H9 (cell line): ENCODE data around the gene PCDHGA3. TPM values are rescaled to one million over a fixed set of nuclear protein-coding genes. Genes with fewer than 3 reads are reported as not detected.
A peak's percentile ranks its signal among the peaks of the same experiment; 100 is the strongest.

Source experiments
- DNase-seq: peaks from one replicate; pipeline ENCODE4 v3.0.0-alpha.2; 2017
- H2AFZ ChIP-seq: one replicate; pipeline ENCODE4 v1.6.1; 2013; ENCODE audit warnings: mild to moderate bottlenecking, low read length, control low read depth, moderate library complexity
- H2AK5ac ChIP-seq: 2 replicates; pipeline ENCODE4 v1.6.1; 2013; ENCODE audit warnings: low read length, control low read depth, mixed read lengths; ENCODE audit not compliant: insufficient read length
- H2BK120ac ChIP-seq: one replicate; pipeline ENCODE4 v1.6.1; 2013; ENCODE audit warnings: low read depth, mild to moderate bottlenecking, low read length, control low read depth, inconsistent platforms; ENCODE audit not compliant: poor library complexity, severe bottlenecking
- H2BK12ac ChIP-seq: 2 replicates; pipeline ENCODE4 v1.6.1; 2013; ENCODE audit warnings: low read length, control low read depth, mixed read lengths, low read depth; ENCODE audit not compliant: insufficient read length
- H2BK15ac ChIP-seq: 2 replicates; pipeline ENCODE4 v1.6.1; 2013; ENCODE audit warnings: low read depth, low read length, control low read depth
- H2BK20ac ChIP-seq: one replicate; pipeline ENCODE4 v1.6.1; 2013; ENCODE audit warnings: low read depth, mild to moderate bottlenecking, low read length, control low read depth, inconsistent platforms; ENCODE audit not compliant: poor library complexity, severe bottlenecking
- H2BK5ac ChIP-seq: 2 replicates; pipeline ENCODE4 v1.6.1; 2013; ENCODE audit warnings: low read length, control low read depth, mixed read lengths; ENCODE audit not compliant: insufficient read length
- H3K14ac ChIP-seq: 2 replicates; pipeline ENCODE4 v1.6.1; 2013; ENCODE audit warnings: low read length, control low read depth; ENCODE audit not compliant: insufficient read depth
- H3K18ac ChIP-seq: 2 replicates; pipeline ENCODE4 v1.6.1; 2013; ENCODE audit warnings: low read depth, mild to moderate bottlenecking, mixed read lengths, low read length, control low read depth; ENCODE audit not compliant: insufficient read length
- H3K23ac ChIP-seq: 2 replicates; pipeline ENCODE4 v1.6.1; 2013; ENCODE audit warnings: low read length, control low read depth, mixed read lengths, low read depth; ENCODE audit not compliant: insufficient read length
- H3K23me2 ChIP-seq: 2 replicates; pipeline ENCODE4 v1.6.1; 2013; ENCODE audit warnings: low read depth, mild to moderate bottlenecking, mixed read lengths, low read length, control low read depth; ENCODE audit not compliant: insufficient read length, poor library complexity, severe bottlenecking
- H3K27ac ChIP-seq: 2 replicates; pipeline ENCODE4 v1.5.1; 2013; ENCODE audit warnings: low read length, control low read depth, mixed read lengths, low read depth; ENCODE audit not compliant: insufficient read length
- H3K27me3 ChIP-seq: 2 replicates; pipeline ENCODE4 v1.6.1; 2013; ENCODE audit warnings: low read length, control low read depth, inconsistent platforms; ENCODE audit not compliant: insufficient read depth
- H3K4ac ChIP-seq: 2 replicates; pipeline ENCODE4 v1.6.1; 2013; ENCODE audit warnings: low read depth, mild to moderate bottlenecking, control low read depth, inconsistent platforms, low read length, moderate library complexity
- H3K4me1 ChIP-seq: 2 replicates; pipeline ENCODE4 v1.6.1; 2013; ENCODE audit warnings: low read length, control low read depth, inconsistent platforms; ENCODE audit not compliant: insufficient read depth
- H3K4me2 ChIP-seq: 2 replicates; pipeline ENCODE4 v1.6.1; 2013; ENCODE audit warnings: low read length, control low read depth, mixed read lengths; ENCODE audit not compliant: insufficient read length, insufficient read depth
- H3K56ac ChIP-seq: 2 replicates; pipeline ENCODE4 v1.6.1; 2013; ENCODE audit warnings: low read depth, mild to moderate bottlenecking, mixed read lengths, low read length, control low read depth; ENCODE audit not compliant: insufficient read length
- H3K79me1 ChIP-seq: 2 replicates; pipeline ENCODE4 v1.6.1; 2013; ENCODE audit warnings: low read depth, mild to moderate bottlenecking, moderate library complexity, low read length, control low read depth, inconsistent platforms; ENCODE audit not compliant: insufficient read depth, poor library complexity, severe bottlenecking
- H3K79me2 ChIP-seq: 2 replicates; pipeline ENCODE4 v1.6.1; 2013; ENCODE audit warnings: low read length, control low read depth, inconsistent platforms; ENCODE audit not compliant: insufficient read depth
- H3K9ac ChIP-seq: 2 replicates; pipeline ENCODE4 v1.6.1; 2013; ENCODE audit warnings: low read length, control low read depth, mixed read lengths; ENCODE audit not compliant: insufficient read length; ENCODE audit errors: extremely low read depth
- H3K9me3 ChIP-seq: one replicate; pipeline ENCODE4 v1.6.1; 2013; ENCODE audit warnings: low read depth, low read length, inconsistent platforms; ENCODE audit not compliant: control insufficient read depth
- H3T11ph ChIP-seq: one replicate; pipeline ENCODE4 v1.6.1; 2013; ENCODE audit warnings: mild to moderate bottlenecking, low read length, control low read depth, inconsistent platforms
- H4K20me1 ChIP-seq: one replicate; pipeline ENCODE4 v1.6.1; 2013; ENCODE audit not compliant: control insufficient read depth, insufficient read length, insufficient read depth
- H4K5ac ChIP-seq: 2 replicates; pipeline ENCODE4 v1.6.1; 2013; ENCODE audit warnings: low read depth, mild to moderate bottlenecking, mixed read lengths, low read length, control low read depth; ENCODE audit not compliant: insufficient read length
- H4K8ac ChIP-seq: replicated peaks from 2 replicates; pipeline ENCODE4 v1.6.1; 2013; ENCODE audit warnings: low read length, control low read depth, mixed read lengths, low read depth; ENCODE audit not compliant: insufficient read length
- H4K91ac ChIP-seq: 2 replicates; pipeline ENCODE4 v1.6.1; 2013; ENCODE audit warnings: low read depth, mild to moderate bottlenecking, moderate library complexity, mixed read lengths, low read length, control low read depth; ENCODE audit not compliant: insufficient read length
- H3K27ac Mint-ChIP-seq, 3 experiments: 2 replicates in 2 of 3; 3 replicates in 1 of 3; pipeline ENCODE4 v1.8.0; 2020 to 2021; ENCODE audit warnings: mixed read lengths in 3 of 3, mild to moderate bottlenecking in 1 of 3, moderate library complexity in 1 of 3
- H3K27me3 Mint-ChIP-seq: 2 replicates; pipeline ENCODE4 v1.8.0; 2021; ENCODE audit warnings: low read depth, mild to moderate bottlenecking, moderate library complexity, mixed read lengths
- H3K36me3 Mint-ChIP-seq, 3 experiments: 2 replicates in 2 of 3; 3 replicates in 1 of 3; pipeline ENCODE4 v1.8.0; 2020 to 2021; ENCODE audit warnings: low read depth in 3 of 3, mixed read lengths in 3 of 3; ENCODE audit not compliant: insufficient read depth in 1 of 3
- H3K4me1 Mint-ChIP-seq, 2 experiments: 2 replicates each; pipeline ENCODE4 v1.8.0; 2020; ENCODE audit warnings: mixed read lengths in 2 of 2
- H3K4me3 Mint-ChIP-seq, 2 experiments: 2 replicates in 1 of 2; 3 replicates in 1 of 2; pipeline ENCODE4 v1.8.0; 2020 to 2021; ENCODE audit warnings: mild to moderate bottlenecking in 2 of 2, mixed read lengths in 2 of 2, moderate library complexity in 1 of 2
- H3K9me3 Mint-ChIP-seq, 2 experiments: 2 replicates in 1 of 2; 3 replicates in 1 of 2; pipeline ENCODE4 v1.8.0; 2020; ENCODE audit warnings: mild to moderate bottlenecking in 2 of 2, mixed read lengths in 2 of 2, moderate library complexity in 1 of 2
- CTCF ChIP-seq: fragments of 200-600 bp; sonication (generic); conservative IDR thresholded peaks from 3 replicates; pipeline ENCODE4 v1.8.0; 2021; ENCODE audit warnings: antibody characterized with exemption, mild to moderate bottlenecking
- WGBS: extraction: QIAGEN DNeasy Blood & Tissue Kit; methylation state at CpG from one replicate; pipeline ENCODE4 v1.1.7; 2013; ENCODE audit warnings: missing lambda C conversion rate, low lambda C conversion rate, mixed read lengths; ENCODE audit not compliant: insufficient read length; ENCODE audit errors: extremely low coverage; 5-methylcytosine and 5-hydroxymethylcytosine counted together
- total RNA-seq: library from RNA; stranded (reverse); gene quantifications from 2 replicates; pipeline ENCODE4 v1.2.1, GENCODE V29; 2021

Gene PCDHGA3
- total RNA-seq, 1 experiment from 2014 or later = 0.94 TPM

GRCh38 chr5:141319202-141319601 lies 24.4 kb upstream of the PCDHGA3 start:
- H3K4me1 Mint-ChIP-seq = peaks cover 9 to 15% of the 10 kb centered on the region in 2 experiments; a peak in 3 of 4 replicates
- H3K4me2 ChIP-seq = peak overlapping the region; percentile 100
- peaks cover 1% of the 10 kb centered on the region for H3K27me3 Mint-ChIP-seq
- no peak overlapping the region for H4K91ac ChIP-seq
- DNase-seq = no peak
- no peak overlapping the region for H2BK12ac ChIP-seq
- H2AK5ac ChIP-seq = no peak overlapping the region
- peaks cover 39 to 74% of the 10 kb centered on the region in 2 experiments for H3K9me3 Mint-ChIP-seq
- no peak overlapping the region for H3T11ph ChIP-seq
- H3K79me1 ChIP-seq = peaks cover 2% of the 10 kb centered on the region
- H3K4me1 ChIP-seq = no peaks in the 10 kb centered on the region
- H3K23ac ChIP-seq = no peak overlapping the region
- no peak overlapping the region for H2BK5ac ChIP-seq
- no peak overlapping the region for H3K27ac Mint-ChIP-seq
- H2BK20ac ChIP-seq = no peak overlapping the region
- WGBS = no CpG with 5 or more reads among the region's 6 CpGs
- peaks cover 49 to 55% (median 51%) of the 10 kb centered on the region in 3 experiments for H3K36me3 Mint-ChIP-seq
- TF ChIP-seq CTCF = no peak
- H3K4ac ChIP-seq = no peak overlapping the region
- no peak overlapping the region for H4K5ac ChIP-seq
- H3K9me3 ChIP-seq = peaks cover 22% of the 10 kb centered on the region
- H3K4me3 Mint-ChIP-seq = peak overlapping the region; percentile 97 to 98; a peak in 4 of 5 replicates
- no peak overlapping the region for H2AFZ ChIP-seq
- peaks cover 6% of the 10 kb centered on the region; the same call in 1 of the 2 replicates for H3K79me2 ChIP-seq
- H4K8ac ChIP-seq = no peak overlapping the region
- H3K23me2 ChIP-seq = peaks cover 3% of the 10 kb centered on the region
- no peak overlapping the region for H3K56ac ChIP-seq
- H2BK15ac ChIP-seq = no peak overlapping the region
- H2BK120ac ChIP-seq = no peak overlapping the region
- no peaks in the 10 kb centered on the region for H3K27me3 ChIP-seq
- no peak overlapping the region for H3K18ac ChIP-seq
- H4K20me1 ChIP-seq = no peaks in the 10 kb centered on the region
- H3K9ac ChIP-seq = no peak overlapping the region
- no peak overlapping the region for H3K14ac ChIP-seq
- H3K27ac ChIP-seq = no peak overlapping the region
